Stimulated activated naive CD4-positive, alpha-beta T cell treated with Interleukin-2 at 50 U/mL for 16 hours (primary cell): Measurements from ENCODE around the gene PTPN11.
"Not testable (repeated sequence)": the region's sequence is repeated elsewhere in the genome, so short reads cannot be mapped to it uniquely, and the experiment has no call there.

Experiments used
- DNase-seq: peaks from one replicate; lab custom pipeline; 2025; lab: John Stamatoyannopoulos, UW

The PTPN11 gene

DNA sequence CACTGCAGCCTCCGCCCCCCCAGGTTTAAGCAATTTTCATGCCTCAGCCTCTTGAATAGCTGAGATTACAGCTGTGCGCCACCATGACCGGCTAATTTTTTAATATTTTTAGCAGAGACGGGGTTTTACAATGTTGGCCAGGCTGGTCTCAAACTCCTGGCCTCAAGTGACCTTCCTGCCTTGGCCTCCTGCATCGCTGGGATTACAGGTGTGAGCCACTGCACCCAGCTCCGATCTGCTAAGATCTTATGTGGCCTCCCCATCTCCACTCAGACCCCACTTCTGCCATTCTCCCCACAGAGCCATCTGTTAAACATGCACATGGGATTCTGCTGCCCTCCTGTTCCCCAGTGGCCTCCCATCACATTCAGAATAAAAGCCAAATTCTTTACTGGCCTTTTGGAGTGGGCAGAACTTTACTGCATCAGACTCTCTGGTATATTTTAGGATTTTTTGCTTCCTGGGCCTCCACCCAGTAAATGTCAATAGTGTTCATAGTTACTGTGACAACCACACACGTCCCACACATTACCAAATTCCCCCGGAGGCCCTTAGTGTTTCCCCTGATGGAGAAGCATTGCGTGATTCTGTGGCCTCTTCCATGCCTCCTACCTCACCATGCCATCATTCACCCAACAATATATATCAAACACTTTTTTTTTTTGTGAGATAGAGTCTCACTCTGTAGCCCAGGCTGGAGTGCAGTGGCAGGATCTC lies 96.3 kb downstream of the PTPN11 start:
- DNase-seq, result no peak

DNA sequence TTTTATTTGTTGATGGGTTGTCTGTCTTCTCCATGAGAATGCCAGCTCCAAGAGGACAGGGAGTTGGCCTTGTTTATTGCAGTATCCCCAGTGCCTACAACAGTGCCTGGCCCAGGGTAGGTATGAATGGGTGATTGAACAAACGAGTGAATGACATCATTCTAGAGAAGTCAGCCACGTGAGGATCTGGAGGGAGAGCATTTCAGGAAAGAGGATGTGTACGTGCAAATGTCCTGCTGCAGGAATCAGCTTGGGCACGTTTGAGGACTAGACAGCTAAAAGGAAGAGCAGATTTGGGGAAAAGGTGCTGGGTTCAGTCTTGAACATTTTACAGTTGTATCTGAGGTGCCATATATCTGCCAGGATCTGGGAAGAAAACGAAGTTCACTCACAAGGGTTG lies 97.1 kb downstream of the PTPN11 start:
- DNase-seq, result no peak

DNA sequence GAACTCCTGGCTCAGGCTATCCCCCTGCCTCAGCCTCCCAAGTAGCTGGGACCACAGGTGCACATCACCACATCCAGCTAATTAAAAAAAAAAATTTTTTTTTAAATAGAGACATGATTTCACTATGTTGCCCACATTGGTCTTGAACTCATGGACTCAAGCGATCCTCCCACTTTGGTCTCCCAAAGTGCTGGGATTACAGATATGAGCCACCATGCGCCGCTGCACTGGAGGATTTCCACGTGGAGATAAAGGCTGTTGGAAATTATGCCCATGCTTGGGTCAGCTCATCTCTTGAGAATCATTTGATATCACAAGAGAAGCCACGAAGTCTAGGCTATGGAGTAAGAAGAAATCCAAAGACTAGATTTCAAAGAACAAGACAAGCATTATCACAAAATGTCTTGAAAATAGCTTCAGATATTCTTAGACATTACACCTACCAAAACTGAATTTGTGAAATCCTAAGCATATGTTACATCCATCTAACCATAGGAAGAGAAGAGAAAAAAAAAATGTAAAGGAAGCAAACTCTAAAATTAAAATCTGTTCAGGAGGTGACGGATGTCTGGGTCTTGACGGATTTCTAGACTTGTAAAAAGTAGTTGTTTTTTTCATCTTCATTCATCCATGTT lies 99.1 kb downstream of the PTPN11 start:
- no peak for DNase-seq

DNA sequence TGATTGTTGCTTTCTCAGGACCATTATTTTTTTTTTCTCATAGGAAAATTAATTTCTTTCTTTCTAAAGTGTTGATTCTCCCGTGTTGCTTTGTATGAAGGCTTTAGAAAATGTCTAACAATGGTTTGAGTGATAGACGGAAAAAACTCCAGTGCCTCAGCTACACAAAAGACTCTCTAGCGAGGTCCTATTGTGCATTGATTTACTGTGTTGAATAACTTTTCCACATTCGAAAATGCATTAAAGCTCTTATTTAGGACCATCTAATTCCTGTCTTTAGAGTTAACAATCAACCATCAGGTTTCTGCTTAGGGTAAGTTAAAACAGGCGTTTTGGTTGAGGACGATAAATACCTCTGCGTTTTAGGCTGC lies 99.6 kb downstream of the PTPN11 start:
- DNase-seq, result no peak

DNA sequence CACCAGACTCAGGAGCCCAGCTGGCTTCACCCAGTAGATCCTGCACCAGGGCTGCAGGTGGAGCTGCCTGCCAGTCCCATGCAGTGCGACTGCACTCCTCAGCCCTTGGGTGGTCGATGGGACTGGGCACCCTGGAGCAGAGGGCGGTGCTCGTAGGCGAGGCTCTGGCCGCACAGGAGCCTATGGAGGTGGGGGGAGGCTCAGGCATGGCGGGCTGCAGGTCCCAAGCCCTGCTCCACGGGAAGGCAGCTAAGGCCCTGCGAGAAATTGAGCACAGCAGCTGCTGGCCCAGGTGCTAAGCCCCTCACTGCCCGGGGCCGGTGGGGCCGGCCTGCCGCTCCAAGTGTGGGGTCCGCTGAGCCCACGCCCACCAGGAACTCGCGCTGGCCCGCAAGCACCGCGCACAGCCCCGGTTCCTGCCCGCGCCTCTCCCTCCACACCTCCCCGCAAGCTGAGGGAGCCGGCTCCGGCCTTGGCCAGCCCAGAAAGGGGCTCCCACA lies 101.1 kb downstream of the PTPN11 start:
- DNase-seq, result not testable (repeated sequence)

DNA sequence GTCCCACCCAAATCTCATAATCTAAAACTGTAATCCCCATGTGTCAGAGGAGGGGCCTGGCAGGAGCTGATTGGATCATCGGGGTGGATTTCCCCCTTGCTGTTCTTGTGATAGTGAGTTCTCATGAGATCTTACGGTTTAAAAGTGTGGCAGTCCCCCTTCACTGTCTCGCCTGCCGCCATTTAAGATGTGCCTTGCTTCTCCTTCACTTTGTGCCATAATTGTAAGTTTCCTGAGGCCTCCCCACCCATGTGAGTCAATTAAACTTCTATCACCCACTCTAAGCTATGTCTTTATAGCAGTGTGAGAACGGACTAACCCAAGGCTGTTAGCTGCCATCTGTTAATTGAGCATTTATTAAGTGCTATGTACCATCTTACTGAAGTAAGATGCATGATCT lies 105.1 kb downstream of the PTPN11 start:
- no peak for DNase-seq

DNA sequence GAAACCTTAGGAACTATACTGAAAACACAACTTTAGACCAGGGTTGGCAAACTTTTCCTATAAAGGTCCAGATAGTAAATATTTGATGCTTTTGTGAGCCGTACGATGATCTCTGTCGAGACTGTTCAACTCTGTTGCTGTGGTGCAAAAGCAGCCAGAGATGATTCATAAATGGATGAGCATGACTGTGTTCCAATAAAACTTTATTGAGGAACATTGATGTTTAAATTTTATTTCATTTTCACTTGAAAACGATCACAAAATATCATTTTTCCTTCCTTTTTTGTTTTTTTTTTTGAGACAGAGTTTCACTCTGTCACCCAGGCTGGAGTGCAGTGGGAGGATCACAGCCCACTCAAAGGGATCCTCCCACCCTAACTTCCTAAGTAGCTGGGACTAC lies 105.5 kb downstream of the PTPN11 start:
- no peak for DNase-seq

DNA sequence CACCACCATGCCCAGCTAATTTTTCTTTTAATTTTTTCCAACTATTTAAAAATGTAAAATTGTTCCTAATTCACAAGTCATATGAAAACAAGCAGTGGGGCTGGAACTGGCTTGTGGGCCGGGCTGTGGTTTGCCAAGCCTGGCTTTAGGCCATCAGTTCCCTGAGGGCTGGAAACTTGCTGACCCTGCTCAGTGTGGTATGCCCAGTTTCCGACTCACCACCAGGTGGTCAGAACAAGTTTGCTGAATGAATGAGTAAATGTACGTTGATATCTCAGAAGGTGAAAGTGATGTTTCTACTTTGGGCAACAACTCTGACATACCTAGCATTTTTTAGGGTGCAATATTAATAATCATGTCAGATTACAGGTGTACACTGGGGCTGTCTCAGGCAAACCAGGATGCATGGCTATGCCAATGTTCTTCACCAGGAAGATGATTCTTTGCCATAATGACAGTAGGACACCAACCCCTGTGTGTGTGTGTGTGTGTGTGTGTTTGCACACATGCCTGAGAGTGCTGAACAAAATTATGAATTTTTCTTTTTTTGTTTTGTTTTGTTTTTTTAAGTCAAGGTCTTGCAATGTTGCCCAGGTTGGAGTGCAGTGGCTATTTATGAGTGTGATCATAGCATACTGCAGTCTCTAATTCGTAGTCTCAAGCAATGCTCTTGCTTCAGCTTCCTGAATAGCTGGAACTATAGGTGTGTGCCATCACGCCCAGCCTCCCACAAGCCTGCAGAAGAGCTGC lies 106.1 kb downstream of the PTPN11 start:
- DNase-seq, result no peak

DNA sequence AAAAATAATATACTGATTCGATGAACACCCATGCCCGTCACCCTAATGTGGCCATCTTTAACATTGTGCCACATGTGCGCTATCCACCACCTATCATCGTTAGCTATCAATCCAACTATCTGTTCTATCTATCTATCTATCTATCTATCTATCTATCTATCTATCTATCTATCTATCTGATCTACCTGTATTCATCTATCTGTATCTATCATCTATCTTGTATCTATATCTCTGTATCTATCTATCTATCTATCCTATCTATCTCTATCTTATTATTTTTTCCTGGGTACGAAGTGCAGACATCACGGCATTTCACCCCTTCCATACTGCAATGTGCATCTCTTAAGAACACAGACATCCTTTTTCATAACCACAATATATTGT lies 106.7 kb downstream of the PTPN11 start:
- DNase-seq, result no peak

DNA sequence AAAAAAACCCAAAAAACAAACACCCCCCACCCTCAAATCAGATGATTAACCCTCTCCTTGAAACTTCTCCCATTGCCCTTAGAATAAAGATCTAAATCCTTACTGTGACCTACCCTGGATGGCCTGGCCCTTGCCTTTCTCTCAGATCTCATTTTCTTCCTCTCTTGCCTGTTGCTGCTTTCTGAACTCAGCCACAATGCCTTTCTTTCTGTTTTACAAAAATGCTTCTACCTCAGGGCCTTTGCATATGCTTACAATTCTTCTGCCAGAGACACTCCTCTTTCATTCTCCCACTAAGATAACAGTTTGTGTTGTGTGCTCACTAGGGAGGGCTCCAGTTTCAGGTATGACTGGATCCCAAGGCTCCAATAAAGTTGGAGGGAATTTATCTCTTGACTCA lies 108.3 kb downstream of the PTPN11 start:
- no peak for DNase-seq

DNA sequence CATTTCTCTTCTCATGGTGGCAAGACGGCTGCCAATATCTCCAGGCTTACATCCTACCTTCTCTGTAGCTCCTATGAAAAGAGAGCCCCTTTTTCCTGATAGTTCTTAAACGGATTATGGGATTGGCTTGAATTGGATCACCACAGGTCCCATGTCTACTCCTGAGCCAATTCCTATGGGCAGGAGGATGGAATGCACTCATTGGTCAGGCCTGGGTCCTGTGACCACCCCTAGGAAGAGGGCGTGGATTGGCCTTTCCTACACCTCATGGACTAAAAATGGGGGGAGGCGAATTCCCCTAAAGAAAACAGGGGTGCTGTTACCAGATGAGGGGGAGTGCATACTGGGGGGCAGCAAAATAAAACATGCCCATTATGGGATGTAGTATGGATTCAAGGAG lies 108.8 kb downstream of the PTPN11 start:
- DNase-seq, result no peak

DNA sequence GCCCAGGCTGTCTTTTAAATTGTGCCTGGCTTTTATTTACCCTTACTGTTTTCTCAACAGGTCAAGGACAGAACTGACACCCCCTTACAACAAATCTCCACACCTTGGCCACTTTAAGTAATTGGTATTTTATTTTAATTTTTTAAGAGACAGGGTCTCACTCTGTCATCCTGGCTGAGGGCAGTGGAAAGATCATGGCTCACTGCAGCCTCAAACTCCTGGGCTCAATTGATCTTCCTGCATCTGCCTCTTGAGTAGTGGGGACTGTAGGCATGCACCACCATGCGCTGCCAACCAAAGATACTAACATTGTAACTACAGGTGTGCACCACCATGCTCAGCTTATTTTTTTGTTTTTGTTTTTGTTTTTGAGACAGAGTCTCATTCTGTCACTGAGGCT lies 109.8 kb downstream of the PTPN11 start:
- DNase-seq, result no peak

DNA sequence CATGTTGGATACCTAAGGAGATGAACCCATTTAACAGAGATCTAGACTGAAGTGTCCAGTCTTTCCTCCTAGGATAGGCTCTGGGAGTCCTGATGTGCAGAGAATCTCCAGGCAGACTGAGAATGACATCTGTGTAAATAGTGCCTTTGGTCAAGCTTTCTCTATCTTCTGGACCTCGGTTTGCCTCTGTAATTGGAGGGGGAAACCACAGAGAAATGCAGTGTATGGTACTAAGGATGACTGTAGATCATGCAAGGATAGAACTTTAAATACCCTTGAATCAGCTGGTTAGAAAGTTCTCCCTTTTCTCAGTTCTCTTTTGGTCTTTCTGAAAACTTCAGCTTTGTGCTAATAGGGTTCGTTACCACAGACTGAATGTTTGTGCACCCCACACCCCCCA lies 112.2 kb downstream of the PTPN11 start:
- no peak for DNase-seq

DNA sequence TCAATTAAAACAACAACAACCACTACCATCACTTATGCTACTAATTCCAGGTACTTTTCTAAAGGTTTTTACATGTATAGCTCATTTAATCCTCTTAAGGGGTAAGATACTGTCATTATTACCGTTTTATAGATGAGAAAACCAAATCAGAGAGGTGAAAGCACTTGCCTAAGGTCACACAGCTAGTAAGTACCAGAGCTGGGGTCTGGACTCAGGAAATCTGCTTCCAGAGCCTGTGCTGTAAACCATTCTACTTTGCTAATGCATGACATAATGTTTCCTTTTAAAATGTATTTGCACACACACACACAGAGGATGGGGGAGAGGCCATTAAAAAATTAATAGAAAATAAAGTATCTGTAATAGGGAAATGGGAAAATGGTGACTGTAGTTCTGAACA lies 113.4 kb downstream of the PTPN11 start:
- DNase-seq, result no peak

DNA sequence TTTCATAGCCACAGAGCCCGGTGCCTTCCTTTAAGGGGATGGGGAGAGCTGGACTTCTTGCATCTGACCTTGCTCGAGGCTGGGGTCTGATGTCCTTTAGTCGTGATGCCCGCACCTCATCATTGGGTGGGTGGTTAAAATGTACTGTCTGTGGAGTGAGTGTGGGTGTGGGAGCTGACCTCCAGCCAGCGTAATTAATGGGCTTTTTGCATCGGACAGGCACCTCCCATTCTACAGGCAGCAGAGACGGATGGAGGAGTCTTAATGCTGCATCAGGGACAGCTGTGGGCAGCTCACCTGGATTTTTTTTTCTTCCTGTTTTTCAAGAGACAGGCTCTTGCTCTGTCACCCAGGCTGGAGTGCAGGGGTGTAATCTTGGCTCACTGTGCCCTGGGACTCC lies 114.8 kb downstream of the PTPN11 start:
- DNase-seq, result no peak

DNA sequence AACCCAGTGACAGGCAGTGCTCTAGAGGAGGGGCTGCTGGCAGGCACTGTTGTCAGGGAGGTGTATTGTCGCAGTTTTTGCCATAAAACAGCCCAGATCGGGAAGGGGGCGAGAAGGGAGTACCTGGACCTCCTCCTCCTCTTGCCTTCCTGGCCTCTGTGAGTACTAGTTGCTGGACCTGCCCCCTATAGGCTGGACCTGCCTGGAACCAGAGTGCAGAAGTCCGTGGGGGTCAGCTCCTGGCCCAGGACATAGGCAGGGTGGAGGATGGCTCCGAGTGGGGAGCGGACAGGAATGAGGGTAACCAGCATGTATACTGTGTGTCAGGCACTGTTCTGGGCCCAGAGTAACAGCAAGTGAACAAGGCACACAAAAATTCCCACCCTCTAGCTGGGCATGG lies 116.3 kb downstream of the PTPN11 start:
- DNase-seq, result no peak

DNA sequence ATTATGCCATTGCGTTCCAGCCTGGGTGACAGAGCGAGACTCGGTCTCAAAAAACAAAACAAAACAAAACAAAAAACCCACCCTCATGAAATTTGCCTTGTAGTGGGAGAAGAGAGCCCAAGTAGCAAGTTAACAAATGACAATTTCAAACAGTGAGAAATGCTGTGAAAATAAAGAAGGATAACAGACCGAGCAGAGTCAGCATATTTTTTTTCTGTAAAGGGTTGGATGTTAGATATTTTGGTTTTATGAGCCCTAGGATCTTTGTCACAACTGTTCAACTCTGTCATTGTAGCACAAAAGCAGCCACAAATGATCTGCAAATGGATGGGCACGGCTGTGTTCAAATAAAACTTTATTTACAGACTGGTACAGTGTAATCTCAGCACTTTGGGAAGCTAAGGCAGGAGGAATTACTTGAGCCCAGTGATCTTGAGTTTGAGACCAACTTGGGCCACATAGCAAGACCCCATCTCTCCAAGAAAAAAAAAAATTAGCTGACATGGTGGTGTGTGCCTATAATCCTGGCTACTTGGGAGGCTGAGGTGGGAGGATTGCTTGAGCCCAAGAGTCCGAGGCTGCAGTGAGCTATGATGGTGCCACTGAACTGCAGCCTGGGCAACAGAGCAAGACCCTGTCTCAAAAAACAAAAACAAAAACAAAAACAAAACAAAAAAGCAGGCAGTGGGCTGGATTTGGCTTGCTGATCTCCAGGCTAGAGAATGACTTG lies 117.1 kb downstream of the PTPN11 start:
- no peak for DNase-seq

DNA sequence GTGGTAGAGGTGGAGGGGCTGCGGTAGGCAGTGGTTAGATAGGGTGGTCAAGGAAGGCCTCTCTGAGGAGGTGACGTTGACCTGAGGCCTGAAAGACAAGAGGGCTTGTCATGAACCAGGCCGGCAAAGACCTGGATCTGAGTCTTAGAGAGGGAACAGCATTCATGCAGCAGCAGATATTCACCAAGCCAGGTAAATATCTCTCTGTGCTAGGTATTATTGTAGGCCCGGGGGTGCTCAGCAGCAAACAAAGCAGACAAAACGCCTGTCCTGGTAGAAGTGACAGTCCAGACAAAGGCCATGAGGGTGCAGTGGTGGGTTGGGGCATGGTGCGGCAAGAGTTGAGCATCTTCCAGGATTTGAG lies 117.6 kb downstream of the PTPN11 start:
- DNase-seq, result no peak

DNA sequence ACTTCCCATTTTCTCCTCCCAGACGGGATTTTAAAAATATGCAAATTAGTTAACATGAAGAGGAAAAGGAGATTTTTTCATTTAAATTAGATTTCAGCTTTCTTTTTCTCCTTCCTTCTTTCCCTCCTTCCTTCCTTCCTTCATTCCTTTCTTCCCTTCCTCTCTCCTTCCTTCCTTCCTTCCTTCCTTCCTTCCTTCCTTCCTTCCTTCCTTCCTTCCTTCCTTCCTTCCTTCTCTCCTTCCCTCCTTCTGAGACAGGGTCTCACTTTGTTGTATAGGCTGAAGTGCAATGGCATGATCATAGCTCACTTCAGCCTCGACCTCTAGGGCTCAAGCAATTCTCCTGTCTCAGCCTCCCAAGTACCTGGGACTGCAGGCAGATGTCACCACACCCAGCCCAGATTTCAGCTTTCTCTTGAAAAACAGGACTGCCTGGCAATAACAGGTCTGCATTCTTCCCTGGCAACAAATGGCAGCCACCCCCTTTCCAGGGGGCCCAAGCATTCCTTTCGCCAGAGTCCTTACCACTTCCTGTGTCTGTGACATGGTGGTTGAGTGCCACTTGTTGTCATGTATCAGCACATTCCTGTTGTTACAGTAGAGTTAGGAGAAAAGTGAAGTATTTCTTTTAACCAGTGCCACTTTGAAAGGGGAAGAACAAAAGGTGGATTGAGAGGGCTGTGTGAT lies 119.1 kb downstream of the PTPN11 start:
- DNase-seq, result no peak

DNA sequence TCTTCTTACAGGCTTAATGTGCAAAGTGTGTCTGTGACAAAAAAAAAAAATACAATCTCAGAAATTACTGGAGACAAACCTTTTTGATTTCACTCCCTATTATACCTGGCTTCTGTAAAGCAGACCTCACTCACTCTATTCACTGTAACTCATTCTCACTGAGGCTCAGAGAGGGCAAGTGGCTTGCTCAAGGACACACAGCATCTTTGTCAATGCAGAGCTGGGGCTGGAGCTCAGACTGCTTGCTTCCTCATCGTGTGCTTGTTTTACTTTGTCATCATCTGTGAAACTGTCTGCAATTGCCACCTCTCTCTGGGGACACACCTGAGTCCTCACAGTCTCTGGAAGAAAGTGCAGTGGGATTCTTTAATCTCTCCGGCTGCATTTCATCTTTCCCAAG lies 120.0 kb downstream of the PTPN11 start:
- no peak for DNase-seq

DNA sequence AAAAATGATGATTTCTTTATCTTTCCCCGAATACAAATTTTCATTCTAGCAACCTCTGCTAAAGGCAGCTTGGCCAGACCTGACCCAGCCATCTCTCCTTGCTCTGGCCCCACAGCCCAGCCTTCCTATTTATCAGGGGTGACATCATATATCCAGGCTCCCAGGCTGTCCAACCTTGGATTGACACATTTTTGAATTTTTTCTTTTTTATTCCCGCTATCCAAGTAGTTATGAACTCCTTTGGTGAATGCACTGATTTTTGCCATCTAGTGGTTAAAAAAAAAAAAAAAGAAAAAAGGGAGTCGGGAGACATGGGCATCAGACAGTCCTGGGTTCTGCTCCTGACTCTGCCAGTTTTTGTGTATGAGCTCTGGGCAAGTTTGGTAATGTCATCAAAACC lies 120.5 kb downstream of the PTPN11 start:
- DNase-seq, result no peak

DNA sequence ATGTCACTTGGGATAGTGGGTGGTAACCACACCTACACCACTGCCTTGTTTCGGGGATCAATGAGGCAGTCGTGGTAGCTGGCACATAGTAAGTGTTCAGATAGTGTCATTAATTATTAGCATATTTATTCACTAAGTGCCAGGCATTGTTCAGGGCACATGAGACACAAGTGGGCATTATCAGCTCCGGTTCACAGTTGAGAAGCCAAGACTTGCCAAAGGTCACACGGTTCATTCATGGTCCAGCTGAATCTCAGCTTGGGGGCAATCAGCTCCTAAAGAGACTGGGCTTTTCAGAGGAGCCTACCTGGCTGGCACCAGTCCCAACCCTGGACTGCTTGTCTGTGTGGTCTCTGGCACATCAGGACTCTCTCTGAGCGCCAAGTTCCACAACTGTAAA lies 121.3 kb downstream of the PTPN11 start:
- DNase-seq, result no peak
